Stimulated activated CD8-positive, alpha-beta memory T cell treated with anti-CD3 and anti-CD28 coated beads, Interleukin-2, amount 100 ng/mL, for 1 hour (primary cell): ENCODE data around the gene RAB30.
"Not testable (repeated sequence)": the region's sequence is repeated elsewhere in the genome, so short reads cannot be mapped to it uniquely, and the experiment has no call there.

ENCODE experiments used
- DNase-seq, 2 donors: peaks; one replicate each; pipeline ENCODE4 v3.0.0-alpha.2; 2020; ENCODE audit warnings: low read depth in 2 of 2

The RAB30 gene

DNA sequence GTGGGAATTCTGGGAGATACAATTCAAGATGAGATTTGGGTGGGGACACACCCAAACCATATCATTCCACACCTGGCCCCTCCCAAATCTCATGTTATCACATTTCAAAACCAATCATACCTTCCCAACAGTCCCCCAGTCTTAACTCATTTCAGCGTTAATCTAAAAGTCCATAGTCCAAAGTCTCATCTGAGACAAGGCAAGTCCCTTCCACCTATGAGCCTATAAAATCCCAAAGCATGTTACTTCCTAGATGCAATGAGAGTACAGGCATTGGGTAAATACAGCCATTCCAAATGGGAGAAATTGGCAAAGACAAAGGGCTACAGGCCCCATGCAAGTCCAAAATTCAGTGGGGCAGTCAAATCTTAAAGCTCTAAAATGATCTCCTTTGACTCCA is 128.3 kb downstream of the RAB30 start:
- DNase-seq, result not testable (repeated sequence)

DNA sequence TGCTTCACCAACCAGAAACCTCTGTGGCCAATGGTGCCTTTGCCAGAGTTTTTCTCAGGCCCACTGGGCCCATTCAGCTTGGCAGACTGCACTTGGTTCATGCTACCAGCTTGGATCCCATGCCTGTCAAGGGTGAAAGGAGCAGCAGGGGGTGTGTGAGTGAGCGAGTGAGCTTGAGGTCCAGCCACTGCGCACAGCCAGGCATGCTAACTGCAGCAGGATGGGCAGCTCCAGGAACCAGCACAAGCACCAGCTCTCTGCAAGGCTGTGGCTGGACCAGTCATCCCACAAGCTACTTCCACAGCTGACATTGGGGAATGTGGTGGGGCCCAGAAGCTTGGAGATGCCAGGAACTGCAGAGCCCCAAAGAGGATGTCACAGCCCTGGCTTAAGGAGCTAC is 129.3 kb downstream of the RAB30 start:
- DNase-seq, result no peak

DNA sequence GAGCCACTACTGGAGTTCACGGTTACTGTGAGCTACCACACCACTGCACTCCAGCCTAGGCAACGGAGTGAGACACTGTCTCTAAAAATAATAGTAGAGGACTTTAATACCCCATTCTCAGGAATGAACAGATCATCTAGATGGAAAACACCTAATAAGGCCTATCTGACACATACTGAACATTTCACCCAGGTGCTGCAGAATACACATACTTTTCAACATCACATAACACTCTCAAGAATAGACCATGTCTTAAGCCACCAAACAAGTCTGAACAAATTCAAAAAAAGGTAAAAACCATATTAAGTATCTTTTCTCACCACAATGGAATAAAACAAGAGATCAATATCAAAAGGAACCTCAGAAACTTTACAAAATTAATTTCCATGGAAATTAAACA is 132.2 kb downstream of the RAB30 start:
- DNase-seq, result no peak

DNA sequence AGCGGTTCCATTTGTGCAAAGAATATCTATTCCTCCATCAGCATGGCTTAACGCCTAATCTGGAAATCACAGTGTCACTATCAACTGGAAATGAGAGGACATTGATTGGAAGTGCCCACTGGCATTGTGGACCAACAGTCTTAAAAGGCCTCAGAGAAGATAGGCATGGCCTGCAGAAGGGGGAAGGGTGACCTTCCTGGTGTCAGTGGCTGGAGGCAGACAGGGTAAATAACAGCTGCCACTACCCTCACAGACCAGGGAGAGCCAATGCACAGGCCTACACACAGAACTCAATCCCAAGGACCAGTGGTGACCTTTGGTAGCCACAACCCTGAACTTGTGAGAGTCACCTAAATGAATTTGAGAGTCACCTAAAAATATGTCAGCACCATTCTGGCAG is 134.1 kb downstream of the RAB30 start:
- no peak for DNase-seq

DNA sequence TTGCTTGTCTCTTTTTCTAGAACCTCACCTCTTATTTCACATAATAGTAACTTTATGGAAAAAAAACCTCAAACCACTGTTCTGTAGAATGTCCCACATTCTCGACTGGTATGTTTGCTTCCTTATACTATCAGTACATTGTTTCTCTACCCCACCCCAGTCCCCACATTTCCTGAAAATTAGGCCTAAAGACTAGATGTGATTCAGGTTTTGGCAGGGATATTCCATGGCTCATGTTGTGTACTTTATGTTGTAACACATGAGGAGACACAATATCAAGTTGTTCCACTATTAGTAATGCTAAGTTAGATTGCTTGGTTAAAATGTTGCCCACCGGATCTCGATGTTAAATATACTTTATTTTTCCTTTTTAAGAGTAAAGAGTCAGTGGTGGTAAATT is 135.4 kb downstream of the RAB30 start:
- no peak for DNase-seq

DNA sequence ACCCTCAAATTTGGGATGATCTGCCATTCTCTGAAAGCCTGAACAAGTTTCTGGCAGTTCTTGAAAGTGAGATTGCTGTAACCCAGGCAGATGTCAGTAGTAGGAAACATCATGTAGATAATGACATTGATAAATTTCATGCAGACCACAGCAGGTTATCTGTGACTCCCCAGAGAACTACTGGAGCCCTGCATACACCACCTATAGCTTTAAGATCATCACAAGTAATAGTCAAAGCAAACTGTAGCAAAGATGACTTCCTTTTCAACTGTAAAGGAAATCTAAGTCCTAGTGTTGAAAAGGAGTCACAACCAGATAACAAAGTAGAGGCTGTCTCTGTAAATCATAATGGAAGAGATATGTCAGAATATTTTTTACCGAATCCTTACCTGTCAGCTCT is 139.1 kb downstream of the RAB30 start:
- DNase-seq, result no peak

DNA sequence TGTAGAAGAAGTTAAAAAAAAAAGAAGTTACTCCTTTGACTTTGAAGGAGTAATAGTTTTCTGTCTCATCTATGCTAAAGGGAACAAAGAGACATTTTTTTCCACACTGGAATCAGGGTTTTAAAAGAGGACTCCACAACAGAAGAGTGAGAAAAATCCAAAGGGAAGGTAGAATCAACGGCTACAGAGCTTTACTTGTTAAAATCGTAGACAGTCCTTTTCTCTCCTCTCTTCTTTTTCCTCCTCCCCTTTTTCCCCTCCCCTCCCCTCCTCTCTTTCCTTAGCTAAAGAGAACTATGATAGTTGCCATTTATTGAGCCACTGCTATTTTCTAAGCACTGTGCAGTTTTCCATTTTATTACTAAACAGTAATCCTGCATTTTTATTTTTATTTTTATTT is 141.0 kb downstream of the RAB30 start:
- no peak for DNase-seq

DNA sequence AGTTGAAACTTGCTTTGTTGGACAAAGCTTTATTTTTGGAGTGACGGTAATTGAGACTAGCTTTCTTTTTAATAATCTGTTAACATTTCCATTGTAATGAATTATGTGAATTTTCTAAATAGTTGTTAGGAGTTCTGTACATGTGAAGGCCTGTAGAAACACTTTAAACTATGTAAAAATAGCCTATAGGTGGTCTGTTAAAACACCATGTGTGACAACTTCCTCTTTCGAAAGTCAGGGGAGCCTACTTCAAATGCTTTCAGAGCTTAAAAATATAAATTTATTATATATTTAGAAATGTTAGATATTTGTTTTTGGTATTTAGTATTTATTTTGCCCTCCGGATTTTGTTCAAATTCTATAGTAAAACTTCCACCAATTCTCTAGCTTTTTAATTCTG is 141.5 kb downstream of the RAB30 start:
- no peak for DNase-seq

DNA sequence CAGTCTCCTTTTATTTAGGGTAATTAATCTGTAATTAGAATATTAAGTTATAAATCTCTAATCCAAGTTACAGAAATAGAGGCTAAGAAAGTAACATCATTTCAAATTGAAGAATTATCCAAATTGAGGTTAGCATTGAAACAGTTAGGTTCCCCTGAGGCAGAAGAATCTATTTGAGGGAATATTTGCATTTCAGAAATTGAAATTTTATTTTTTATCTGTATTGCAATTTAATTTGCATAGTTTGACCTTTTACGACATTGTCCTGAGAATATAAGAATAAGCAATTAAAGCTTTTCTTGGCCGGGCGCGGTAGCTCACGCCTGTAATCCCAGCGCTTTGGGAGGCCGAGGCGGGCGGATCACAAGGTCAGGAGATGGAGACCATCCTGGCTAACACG is 142.6 kb downstream of the RAB30 start:
- no peak for DNase-seq

DNA sequence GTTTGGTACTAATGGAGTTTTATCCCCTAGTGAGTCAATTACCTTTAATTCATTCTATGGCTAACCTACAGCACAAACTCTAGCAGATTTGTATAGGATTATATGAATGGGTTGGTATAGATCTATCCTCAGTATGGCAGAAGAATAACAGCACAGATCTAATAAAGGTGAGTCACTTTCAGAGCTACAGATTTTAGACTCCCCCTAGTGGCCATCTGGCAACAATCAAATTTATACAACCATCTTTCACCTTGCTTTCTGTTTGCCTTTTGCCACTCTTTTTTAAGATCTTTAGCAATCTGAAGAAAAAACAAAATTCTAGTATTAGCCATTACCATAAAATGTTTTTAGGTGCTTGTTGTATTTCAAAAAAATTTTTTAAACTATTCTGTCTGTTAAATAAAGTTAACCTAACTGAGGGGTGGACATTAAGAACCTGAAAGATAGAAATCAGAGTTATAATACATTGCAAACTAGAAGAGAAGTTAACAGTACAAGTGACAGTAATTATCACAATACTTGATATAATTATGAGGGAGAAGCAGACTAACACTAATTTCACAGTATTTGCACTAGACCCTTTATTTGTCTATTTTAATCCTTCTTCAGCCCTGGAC is 144.3 kb downstream of the RAB30 start:
- no peak for DNase-seq

DNA sequence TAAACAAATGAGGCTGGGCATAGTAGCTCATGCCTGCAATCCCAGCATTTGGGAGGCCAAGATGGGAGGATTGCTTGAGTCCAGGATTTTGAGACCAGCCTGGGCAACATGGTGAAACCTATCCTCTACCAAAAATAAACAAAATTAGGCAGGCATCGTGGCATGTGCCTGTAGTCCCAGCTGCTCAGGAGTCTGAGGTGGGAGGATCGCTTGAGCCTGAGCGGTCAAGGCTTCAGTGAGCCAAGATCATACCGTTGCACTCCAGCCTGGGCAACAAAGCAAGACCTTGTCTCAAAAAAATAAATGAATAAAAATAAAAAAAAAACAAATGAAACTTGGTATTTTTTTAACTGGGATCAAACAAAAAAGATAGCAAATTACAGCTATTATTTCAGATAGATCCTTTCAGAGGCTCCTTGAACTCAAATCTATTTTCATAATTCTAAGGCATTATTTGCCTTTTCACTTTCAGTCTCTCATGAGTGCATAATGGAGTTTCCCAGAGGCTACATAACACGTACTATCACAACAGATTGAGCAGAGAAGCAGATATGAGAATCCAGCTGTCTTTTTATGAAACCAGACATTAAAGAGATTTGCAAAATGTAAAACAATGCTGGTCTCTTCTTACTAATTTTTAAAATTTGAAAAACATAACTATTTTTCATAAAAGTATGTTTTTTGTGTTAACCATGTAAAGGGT is 147.0 kb downstream of the RAB30 start:
- DNase-seq, result no peak
